ENCODE data around the gene CDK2AP2.

Gene CDK2AP2

DNA sequence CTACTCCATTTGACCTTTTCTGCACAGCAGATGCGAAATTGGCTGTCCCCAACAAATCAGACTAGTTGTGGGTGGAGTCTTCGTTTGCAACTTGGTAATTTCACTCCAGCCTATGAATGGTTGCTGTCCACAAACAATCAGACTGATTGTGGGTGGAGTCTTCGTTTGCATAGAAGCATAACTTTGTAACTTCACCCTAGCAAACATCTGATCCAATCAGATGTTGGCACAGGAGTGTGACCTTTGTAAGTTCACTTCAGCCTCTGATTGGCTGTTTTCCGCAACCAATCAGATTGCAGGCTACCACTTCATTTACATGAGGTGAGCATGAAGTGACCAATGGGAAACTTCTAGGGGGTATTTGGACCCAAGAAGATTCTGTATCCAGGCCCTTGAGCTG is 31.6 kb upstream of the CDK2AP2 start:
- Histone ChIP-seq H2AFZ (ENCODE audit: low read length) (no peak overlapping the region), H4K20me1 (ENCODE audit: insufficient read depth, low read length, poor library complexity, severe bottlenecking) (no peaks in the 10 kb centered on the region), H3K36me3 (ENCODE audit: insufficient read depth, low read length) (no peaks in the 10 kb centered on the region), H3K4me3 (ENCODE audit: low read length, poor library complexity, severe bottlenecking) (no peak overlapping the region), H3K4me2 (ENCODE audit: low read depth, low read length, poor library complexity, severe bottlenecking) (no peak overlapping the region), H3K4me1 (ENCODE audit: insufficient read depth, low read length, poor library complexity, severe bottlenecking) (no peaks in the 10 kb centered on the region), H3K79me2 (ENCODE audit: insufficient read depth, low read length) (no peaks in the 10 kb centered on the region), H3K9ac (ENCODE audit: low read depth, low read length, poor library complexity, severe bottlenecking) (no peak overlapping the region), H3K27me3 (ENCODE audit: insufficient read depth, low read length, poor library complexity, severe bottlenecking) (no peaks in the 10 kb centered on the region), H3F3A (ENCODE audit: low read depth) (no peaks in the 10 kb centered on the region), H3K9me3 (ENCODE audit: insufficient read depth, low read depth, low read length) (peaks cover 2% of the 10 kb centered on the region; the same call in 1 of the 2 replicates), H3K9me2 (replicated peaks; ENCODE audit: low read depth, low read length) (no peaks in the 10 kb centered on the region)
- TF ChIP-seq, protein P1, sequence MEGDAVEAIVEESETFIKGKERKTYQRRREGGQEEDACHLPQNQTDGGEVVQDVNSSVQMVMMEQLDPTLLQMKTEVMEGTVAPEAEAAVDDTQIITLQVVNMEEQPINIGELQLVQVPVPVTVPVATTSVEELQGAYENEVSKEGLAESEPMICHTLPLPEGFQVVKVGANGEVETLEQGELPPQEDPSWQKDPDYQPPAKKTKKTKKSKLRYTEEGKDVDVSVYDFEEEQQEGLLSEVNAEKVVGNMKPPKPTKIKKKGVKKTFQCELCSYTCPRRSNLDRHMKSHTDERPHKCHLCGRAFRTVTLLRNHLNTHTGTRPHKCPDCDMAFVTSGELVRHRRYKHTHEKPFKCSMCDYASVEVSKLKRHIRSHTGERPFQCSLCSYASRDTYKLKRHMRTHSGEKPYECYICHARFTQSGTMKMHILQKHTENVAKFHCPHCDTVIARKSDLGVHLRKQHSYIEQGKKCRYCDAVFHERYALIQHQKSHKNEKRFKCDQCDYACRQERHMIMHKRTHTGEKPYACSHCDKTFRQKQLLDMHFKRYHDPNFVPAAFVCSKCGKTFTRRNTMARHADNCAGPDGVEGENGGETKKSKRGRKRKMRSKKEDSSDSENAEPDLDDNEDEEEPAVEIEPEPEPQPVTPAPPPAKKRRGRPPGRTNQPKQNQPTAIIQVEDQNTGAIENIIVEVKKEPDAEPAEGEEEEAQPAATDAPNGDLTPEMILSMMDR (conservative IDR thresholded peaks at IDR 0.05; ENCODE audit: low read length): no peak
- TF ChIP-seq EZH2phosphoT487 (IDR thresholded peaks at IDR 0.05; ENCODE audit: borderline replicate concordance): no peak

DNA sequence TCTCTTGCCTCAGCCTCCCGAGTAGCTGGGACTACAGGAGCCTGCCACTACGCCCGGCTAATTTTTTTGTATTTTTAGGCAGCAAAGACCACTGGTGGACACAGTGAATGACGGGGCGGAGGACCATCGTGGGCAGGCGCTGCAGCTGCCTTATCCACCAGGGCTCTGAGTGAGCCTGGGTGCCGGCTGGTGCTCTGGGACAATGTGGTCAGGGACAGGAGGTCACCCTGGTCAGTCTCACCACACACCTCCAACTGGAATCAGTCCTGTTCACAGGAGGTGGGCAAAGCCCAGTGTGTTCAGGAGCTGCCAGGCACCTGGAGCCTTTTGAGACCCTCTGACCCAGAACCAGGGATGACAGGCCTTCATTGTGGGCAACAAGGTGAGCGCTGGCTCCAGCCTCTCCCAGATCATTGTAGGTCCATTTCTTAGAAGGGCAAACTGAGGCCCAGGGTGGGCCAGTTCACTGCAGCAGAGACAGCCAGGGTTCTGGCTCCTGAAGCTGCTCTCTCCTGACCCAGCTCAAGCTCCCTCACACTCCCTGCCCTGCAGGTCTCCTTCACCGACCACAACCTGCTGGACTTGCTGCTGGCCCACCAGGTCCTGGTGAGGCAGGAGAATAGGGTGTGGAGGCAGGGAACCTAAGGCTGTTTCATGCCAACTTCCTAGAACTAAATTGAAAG is 31.0 kb upstream of the CDK2AP2 start:
- Histone ChIP-seq H3K4me3 (ENCODE audit: low read length, poor library complexity, severe bottlenecking) (no peak overlapping the region), H2AFZ (ENCODE audit: low read length) (no peak overlapping the region)

DNA sequence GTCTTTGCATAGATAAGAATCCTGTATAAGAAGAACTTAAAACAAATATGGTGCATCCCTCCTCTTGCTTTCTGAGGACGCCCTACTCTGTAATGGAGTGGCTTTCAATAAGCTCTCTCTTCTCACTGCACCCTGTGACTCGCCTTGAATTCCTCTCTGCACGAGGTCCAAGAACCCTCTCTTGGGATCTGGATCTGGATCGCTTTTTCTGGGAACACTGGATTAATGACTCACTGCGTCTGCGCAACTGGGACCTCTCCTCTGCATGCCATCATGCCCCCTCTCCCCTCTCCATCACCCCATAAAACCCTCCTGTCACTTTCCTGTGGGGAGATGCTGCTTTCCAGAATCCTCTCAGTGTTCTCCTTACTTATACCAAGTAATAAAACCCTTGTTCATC is 30.3 kb upstream of the CDK2AP2 start:
- no peaks in the 10 kb centered on the region for H3F3A ChIP-seq (ENCODE audit: low read depth)
- no peak overlapping the region for H2AFZ ChIP-seq (ENCODE audit: low read length)
- no peaks in the 10 kb centered on the region for H3K27me3 ChIP-seq (ENCODE audit: insufficient read depth, low read length, poor library complexity, severe bottlenecking)
- H4K20me1 ChIP-seq (ENCODE audit: insufficient read depth, low read length, poor library complexity, severe bottlenecking): no peaks in the 10 kb centered on the region
- H3K9ac ChIP-seq (ENCODE audit: low read depth, low read length, poor library complexity, severe bottlenecking): no peak overlapping the region
- no peaks in the 10 kb centered on the region for H3K36me3 ChIP-seq (ENCODE audit: insufficient read depth, low read length)
- TF ChIP-seq, protein P1 (conservative IDR thresholded peaks at IDR 0.05; ENCODE audit: low read length): no peak
- no peak for TF ChIP-seq EZH2phosphoT487 (IDR thresholded peaks at IDR 0.05; ENCODE audit: borderline replicate concordance)
- H3K4me2 ChIP-seq (ENCODE audit: low read depth, low read length, poor library complexity, severe bottlenecking): no peak overlapping the region
- H3K4me3 ChIP-seq (ENCODE audit: low read length, poor library complexity, severe bottlenecking): no peak overlapping the region
- H3K9me2 ChIP-seq (replicated peaks; ENCODE audit: low read depth, low read length): no peaks in the 10 kb centered on the region
- no peaks in the 10 kb centered on the region for H3K79me2 ChIP-seq (ENCODE audit: insufficient read depth, low read length)
- peaks cover 14% of the 10 kb centered on the region; the same call in 1 of the 2 replicates for H3K9me3 ChIP-seq (ENCODE audit: insufficient read depth, low read depth, low read length)
- no peaks in the 10 kb centered on the region for H3K4me1 ChIP-seq (ENCODE audit: insufficient read depth, low read length, poor library complexity, severe bottlenecking)

More for the DNA sequence above, 31.0 kb upstream of the CDK2AP2 start:
- Histone ChIP-seq H3K4me1 (ENCODE audit: insufficient read depth, low read length, poor library complexity, severe bottlenecking) (no peaks in the 10 kb centered on the region), H3K36me3 (ENCODE audit: insufficient read depth, low read length) (no peaks in the 10 kb centered on the region), H3K27me3 (ENCODE audit: insufficient read depth, low read length, poor library complexity, severe bottlenecking) (no peaks in the 10 kb centered on the region), H3K4me2 (ENCODE audit: low read depth, low read length, poor library complexity, severe bottlenecking) (no peak overlapping the region), H3F3A (ENCODE audit: low read depth) (no peaks in the 10 kb centered on the region), H4K20me1 (ENCODE audit: insufficient read depth, low read length, poor library complexity, severe bottlenecking) (no peaks in the 10 kb centered on the region), H3K9me2 (replicated peaks; ENCODE audit: low read depth, low read length) (no peaks in the 10 kb centered on the region), H3K9ac (ENCODE audit: low read depth, low read length, poor library complexity, severe bottlenecking) (no peak overlapping the region), H3K9me3 (ENCODE audit: insufficient read depth, low read depth, low read length) (peaks cover 8% of the 10 kb centered on the region; the same call in 1 of the 2 replicates), H3K79me2 (ENCODE audit: insufficient read depth, low read length) (no peaks in the 10 kb centered on the region)
- TF ChIP-seq EZH2phosphoT487 (IDR thresholded peaks at IDR 0.05; ENCODE audit: borderline replicate concordance): no peak
- TF ChIP-seq, protein P1 (conservative IDR thresholded peaks at IDR 0.05; ENCODE audit: low read length): no peak

All from Loucy (cell line).